ENCODE data around the gene TP53AIP1.

GRCh38 chr11:128916681-128917080 lies 26.0 kb downstream of the TP53AIP1 start:
- TF ChIP-seq CTCF (IDR thresholded peaks at IDR 0.05): no peak
- no peak for TF ChIP-seq POLR2A (IDR thresholded peaks at IDR 0.05)
- no peak for TF ChIP-seq POLR2AphosphoS5 (IDR thresholded peaks at IDR 0.05)
- TF ChIP-seq EP300 (IDR thresholded peaks at IDR 0.05): no peak

Data from sigmoid colon (tissue), 4 donors.